ENCODE measurements around the gene ADNP2.

Gene ADNP2

GRCh38 chr18:80167331-80167730, 58.3 kb downstream of the ADNP2 start:
- no peaks in the 10 kb centered on the region for H3K9me3 ChIP-seq (ENCODE audit: control insufficient read depth, low read length)
- no peaks in the 10 kb centered on the region for H3K36me3 ChIP-seq (ENCODE audit: control insufficient read depth, insufficient read depth, low read length)
- no peaks in the 10 kb centered on the region for H3K27me3 ChIP-seq (ENCODE audit: control insufficient read depth, insufficient read depth, low read length)
- no peaks in the 10 kb centered on the region for H3K79me2 ChIP-seq
- no peak overlapping the region for H3K9ac ChIP-seq
- no peak overlapping the region for H3K4me3 ChIP-seq (ENCODE audit: low read depth, low read length)
- H3K4me2 ChIP-seq (ENCODE audit: low read length) = no peak overlapping the region
- no peak overlapping the region for H3K27ac ChIP-seq
- H2AFZ ChIP-seq = no peak overlapping the region
- TF ChIP-seq CTCF (IDR thresholded peaks at IDR 0.05) = no peak
- H3K4me1 ChIP-seq = no peaks in the 10 kb centered on the region

GRCh38 chr18:80167931-80168330, 58.9 kb downstream of the ADNP2 start:
- no peak for TF ChIP-seq CTCF (IDR thresholded peaks at IDR 0.05)
- Histone ChIP-seq H3K9me3 (ENCODE audit: control insufficient read depth, low read length) (no peaks in the 10 kb centered on the region), H3K4me1 (no peaks in the 10 kb centered on the region), H3K36me3 (ENCODE audit: control insufficient read depth, insufficient read depth, low read length) (no peaks in the 10 kb centered on the region), H3K4me3 (ENCODE audit: low read depth, low read length) (no peak overlapping the region), H3K27ac (no peak overlapping the region), H3K27me3 (ENCODE audit: control insufficient read depth, insufficient read depth, low read length) (no peaks in the 10 kb centered on the region), H2AFZ (no peak overlapping the region), H3K4me2 (ENCODE audit: low read length) (no peak overlapping the region), H3K9ac (no peak overlapping the region), H3K79me2 (no peaks in the 10 kb centered on the region)

GRCh38 chr18:80168346-80168745, 59.3 kb downstream of the ADNP2 start:
- Histone ChIP-seq H3K27me3 (ENCODE audit: control insufficient read depth, insufficient read depth, low read length) (no peaks in the 10 kb centered on the region), H3K4me3 (ENCODE audit: low read depth, low read length) (no peak overlapping the region), H3K36me3 (ENCODE audit: control insufficient read depth, insufficient read depth, low read length) (no peaks in the 10 kb centered on the region), H3K4me2 (ENCODE audit: low read length) (no peak overlapping the region), H3K9me3 (ENCODE audit: control insufficient read depth, low read length) (no peaks in the 10 kb centered on the region), H3K4me1 (no peaks in the 10 kb centered on the region), H2AFZ (no peak overlapping the region), H3K9ac (no peak overlapping the region), H3K79me2 (no peaks in the 10 kb centered on the region), H3K27ac (no peak overlapping the region)
- TF ChIP-seq CTCF (IDR thresholded peaks at IDR 0.05) = no peak

DNA sequence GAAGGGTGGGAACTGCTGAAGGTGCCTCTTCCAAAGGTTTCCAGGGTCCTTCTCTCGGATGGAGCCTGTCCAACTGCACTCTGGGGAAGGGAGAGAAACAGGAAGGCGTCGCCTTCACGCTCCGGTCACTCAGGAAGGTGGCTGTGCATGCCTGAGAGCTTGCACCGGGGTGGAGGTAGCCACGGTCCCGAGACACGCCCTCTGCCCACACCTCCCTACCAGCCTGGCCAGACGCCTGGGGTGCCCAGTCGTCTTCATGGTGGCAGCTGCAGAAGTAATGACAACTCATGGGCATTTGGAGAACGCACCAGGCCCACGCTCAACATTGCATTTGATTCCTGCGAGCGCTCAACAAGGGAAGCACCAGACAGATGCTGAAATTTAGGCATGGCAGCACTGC, 59.9 kb downstream of the ADNP2 start:
- H3K36me3 ChIP-seq (ENCODE audit: control insufficient read depth, insufficient read depth, low read length) = no peaks in the 10 kb centered on the region

More for the DNA sequence above, 59.9 kb downstream of the ADNP2 start:
- no peak overlapping the region for H3K4me3 ChIP-seq (ENCODE audit: low read depth, low read length)
- no peak overlapping the region for H3K4me2 ChIP-seq (ENCODE audit: low read length)
- H3K9me3 ChIP-seq (ENCODE audit: control insufficient read depth, low read length) = no peaks in the 10 kb centered on the region
- no peaks in the 10 kb centered on the region for H3K27me3 ChIP-seq (ENCODE audit: control insufficient read depth, insufficient read depth, low read length)
- no peaks in the 10 kb centered on the region for H3K79me2 ChIP-seq
- no peak overlapping the region for H2AFZ ChIP-seq
- no peak overlapping the region for H3K27ac ChIP-seq
- H3K9ac ChIP-seq = no peak overlapping the region
- TF ChIP-seq CTCF (IDR thresholded peaks at IDR 0.05) = no peak
- H3K4me1 ChIP-seq = no peaks in the 10 kb centered on the region

Measured in parathyroid adenoma (tissue), 2 donors.